Measurements from ENCODE around the gene SUPT3H. TPM values are rescaled to one million over a fixed set of nuclear protein-coding genes. Genes with fewer than 3 reads are reported as not detected.

The SUPT3H gene
- total and polyA plus RNA-seq, 2 of the 8 experiments (the other 6 are each of a cell fraction or from before 2014, with no cell fraction given), result 18.8 to 23.0 TPM

GRCh38 chr6:45092135-45092534 lies 285.6 kb downstream of the SUPT3H start:
- TF ChIP-seq USF2 (IDR thresholded peaks at IDR 0.05; ENCODE audit: low read length), result no peak
- no peak for TF ChIP-seq SIN3A (conservative IDR thresholded peaks at IDR 0.05 in 1 of 2, IDR thresholded peaks at IDR 0.05 in 1 of 2; ENCODE audit: low read depth in 1 of 2, low read length in 2 of 2)
- no peak for TF ChIP-seq RNF2 (IDR thresholded peaks at IDR 0.05; ENCODE audit: borderline replicate concordance, low read depth, low read length, missing control alignments, poor library complexity, severe bottlenecking)
- no peak for TF ChIP-seq HDAC6 (IDR thresholded peaks at IDR 0.05; ENCODE audit: low read depth, low read length)
- no peak for TF ChIP-seq TBP (IDR thresholded peaks at IDR 0.05; ENCODE audit: low read depth, low read length)
- no peak for TF ChIP-seq EZH2 (IDR thresholded peaks at IDR 0.05; ENCODE audit: low read depth, low read length, severe bottlenecking)
- TF ChIP-seq CHD1 (IDR thresholded peaks at IDR 0.05; ENCODE audit: low read depth, low read length), result no peak
- TF ChIP-seq ZNF274 (IDR thresholded peaks at IDR 0.05; ENCODE audit: borderline replicate concordance, extremely low read depth, low read length), result no peak
- no peak for TF ChIP-seq GABPA (IDR thresholded peaks at IDR 0.05; ENCODE audit: borderline replicate concordance, insufficient read depth, low read length)
- no peak for TF ChIP-seq RXRA (IDR thresholded peaks at IDR 0.05; ENCODE audit: insufficient read depth, low read depth, low read length)
- no peak for TF ChIP-seq SIX5 (IDR thresholded peaks at IDR 0.05; ENCODE audit: low read depth, low read length)
- no peak for TF ChIP-seq EGR1 (IDR thresholded peaks at IDR 0.05; ENCODE audit: borderline replicate concordance, low read depth, low read length)
- TF ChIP-seq TCF12 (IDR thresholded peaks at IDR 0.05; ENCODE audit: low read depth, low read length), result no peak
- no peak for TF ChIP-seq MAFK (IDR thresholded peaks at IDR 0.05; ENCODE audit: low read depth, low read length)

More at GRCh38 chr6:45092135-45092534, 285.6 kb downstream of the SUPT3H start:
- Histone ChIP-seq H3K4ac (replicated peaks; ENCODE audit: insufficient read length, low read depth, low read length) (no peak overlapping the region), H3K79me1 (ENCODE audit: low read depth, low read length) (no peaks in the 10 kb centered on the region; the same call in 1 of the 2 replicates), H2AFZ (ENCODE audit: low read length) (no peak overlapping the region), H3K27ac (ENCODE audit: low read depth, low read length) (no peak overlapping the region), H3K4me2 (ENCODE audit: insufficient read depth in 1 of 2, low read depth in 2 of 2, low read length in 2 of 2) (no peak overlapping the region), H2BK20ac (ENCODE audit: low read length) (no peak overlapping the region), H2BK12ac (ENCODE audit: low read depth, low read length) (no peak overlapping the region), H3K79me2 (ENCODE audit: control insufficient read depth in 1 of 2, insufficient read depth in 2 of 2, low read length in 2 of 2) (no peaks in the 10 kb centered on the region), H3K4me1 (replicated peaks in 1 of 4; ENCODE audit: control insufficient read depth in 3 of 4, insufficient read depth in 4 of 4, low read length in 3 of 4) (no peaks in the 10 kb centered on the region), H4K20me1 (replicated peaks in 1 of 2; ENCODE audit: control insufficient read depth in 1 of 2, insufficient read depth in 2 of 2, low read length in 2 of 2) (no peaks in the 10 kb centered on the region), H3K18ac (ENCODE audit: extremely low read depth, low read length) (no peak overlapping the region), H4K91ac (replicated peaks; ENCODE audit: insufficient read length, low read length) (no peak overlapping the region), H3K56ac (replicated peaks; ENCODE audit: insufficient read length, low read depth, low read length) (no peak overlapping the region), H3K4me3 (ENCODE audit: extremely low read depth in 1 of 4, insufficient read depth in 2 of 4, low read depth in 3 of 4, low read length in 4 of 4) (no peak overlapping the region), H2BK15ac (ENCODE audit: low read length) (no peak overlapping the region), H3K9ac (replicated peaks in 1 of 4; ENCODE audit: extremely low read depth in 1 of 4, low read depth in 3 of 4, low read length in 3 of 4) (no peak overlapping the region), H3K23me2 (ENCODE audit: low read depth, low read length) (no peaks in the 10 kb centered on the region), H2BK120ac (replicated peaks; ENCODE audit: low read depth, low read length) (no peak overlapping the region), H3K9me3 (ENCODE audit: insufficient read depth in 2 of 2, low read depth in 1 of 2, low read length in 1 of 2) (no peaks in the 10 kb centered on the region), H4K5ac (ENCODE audit: insufficient read length, low read depth, low read length) (no peak overlapping the region), H3K23ac (ENCODE audit: insufficient read length) (no peak overlapping the region), H4K8ac (ENCODE audit: extremely low read depth, insufficient read depth, low read length) (no peak overlapping the region), H3K27me3 (replicated peaks in 1 of 4; ENCODE audit: control insufficient read depth in 3 of 4, extremely low read depth in 1 of 4, insufficient read depth in 3 of 4, low read length in 3 of 4) (no peaks in the 10 kb centered on the region), H3K14ac (ENCODE audit: insufficient read length) (no peak overlapping the region), H2BK5ac (ENCODE audit: low read depth, low read length) (no peak overlapping the region), H2AK5ac (ENCODE audit: low read depth, low read length) (no peak overlapping the region), H3K36me3 (ENCODE audit: control insufficient read depth in 2 of 4, insufficient read depth in 4 of 4, low read length in 3 of 4) (no peaks in the 10 kb centered on the region)
- ChIA-PET CTCF (ENCODE audit: partially characterized antibody) (no interaction called here), POLR2A (ENCODE audit: partially characterized antibody) (no interaction called here)
- 94% methylated on average over 3 of the region's 3 CpGs; no CpG with 5 or more reads in 1 of the 2 experiments for WGBS, 2 experiments (ENCODE audit: extremely low coverage in 1 of 2, insufficient coverage in 1 of 2, insufficient read length in 1 of 2, insufficient replicate concordance in 2 of 2, low coverage in 1 of 2, low lambda C conversion rate in 2 of 2, missing lambda C conversion rate in 1 of 2)
- DNase-seq (ENCODE audit: low read depth in 1 of 2, low spot score in 2 of 2), result no peak
- no peak for FAIRE-seq
